Measurements from ENCODE around the gene NCOA7.

The NCOA7 gene

DNA sequence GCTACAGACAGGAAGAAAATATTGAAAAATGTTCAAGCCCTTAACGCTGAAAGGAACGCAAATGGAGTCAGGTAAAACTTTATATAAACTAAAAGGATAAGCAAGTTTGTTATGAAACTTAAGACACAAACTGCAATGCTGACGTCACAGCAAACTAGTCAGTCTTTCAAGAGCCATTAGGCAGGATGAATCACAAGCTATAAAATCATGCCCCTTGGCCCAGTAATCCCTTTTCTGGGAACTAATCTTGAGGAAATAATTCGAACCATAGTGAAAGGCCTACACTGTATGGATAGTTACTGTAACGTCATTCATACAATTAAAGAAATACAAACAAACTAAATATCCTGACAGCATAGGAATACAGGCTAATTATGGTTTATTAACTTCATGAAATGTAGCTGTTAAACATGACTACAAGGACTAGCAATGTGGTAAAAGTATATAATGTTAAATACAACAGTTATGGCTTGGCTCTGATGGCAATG is 123.1 kb downstream of the NCOA7 start:
- TF ChIP-seq, protein P1, sequence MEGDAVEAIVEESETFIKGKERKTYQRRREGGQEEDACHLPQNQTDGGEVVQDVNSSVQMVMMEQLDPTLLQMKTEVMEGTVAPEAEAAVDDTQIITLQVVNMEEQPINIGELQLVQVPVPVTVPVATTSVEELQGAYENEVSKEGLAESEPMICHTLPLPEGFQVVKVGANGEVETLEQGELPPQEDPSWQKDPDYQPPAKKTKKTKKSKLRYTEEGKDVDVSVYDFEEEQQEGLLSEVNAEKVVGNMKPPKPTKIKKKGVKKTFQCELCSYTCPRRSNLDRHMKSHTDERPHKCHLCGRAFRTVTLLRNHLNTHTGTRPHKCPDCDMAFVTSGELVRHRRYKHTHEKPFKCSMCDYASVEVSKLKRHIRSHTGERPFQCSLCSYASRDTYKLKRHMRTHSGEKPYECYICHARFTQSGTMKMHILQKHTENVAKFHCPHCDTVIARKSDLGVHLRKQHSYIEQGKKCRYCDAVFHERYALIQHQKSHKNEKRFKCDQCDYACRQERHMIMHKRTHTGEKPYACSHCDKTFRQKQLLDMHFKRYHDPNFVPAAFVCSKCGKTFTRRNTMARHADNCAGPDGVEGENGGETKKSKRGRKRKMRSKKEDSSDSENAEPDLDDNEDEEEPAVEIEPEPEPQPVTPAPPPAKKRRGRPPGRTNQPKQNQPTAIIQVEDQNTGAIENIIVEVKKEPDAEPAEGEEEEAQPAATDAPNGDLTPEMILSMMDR (IDR thresholded peaks at IDR 0.05): no peak
- TF ChIP-seq ZFX (IDR thresholded peaks at IDR 0.05; ENCODE audit: borderline replicate concordance): no peak
- no peak overlapping the region for H3K27ac ChIP-seq

DNA sequence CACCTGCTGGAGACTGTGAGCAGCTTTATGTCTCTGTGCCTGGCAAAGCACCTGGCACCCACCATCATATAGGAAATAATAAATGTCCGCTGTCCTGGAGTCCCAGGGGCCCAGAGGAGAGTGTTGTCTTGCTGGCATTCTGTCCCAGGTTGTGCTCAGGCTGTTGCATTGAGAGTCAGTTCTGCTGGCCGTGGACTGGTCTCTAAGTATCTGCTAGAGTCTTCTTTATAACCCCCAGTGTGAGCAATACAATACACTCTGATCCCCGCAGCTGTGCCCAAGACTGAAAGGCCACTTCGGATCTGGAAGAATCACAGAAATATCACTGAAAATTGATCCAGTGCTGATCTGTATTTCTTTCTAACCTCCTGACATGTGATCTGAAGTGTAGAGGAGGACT is 127.5 kb downstream of the NCOA7 start:
- H3K27ac ChIP-seq: no peak overlapping the region
- no peak for TF ChIP-seq ZFX (IDR thresholded peaks at IDR 0.05; ENCODE audit: borderline replicate concordance)
- TF ChIP-seq, protein P1 (IDR thresholded peaks at IDR 0.05): no peak

DNA sequence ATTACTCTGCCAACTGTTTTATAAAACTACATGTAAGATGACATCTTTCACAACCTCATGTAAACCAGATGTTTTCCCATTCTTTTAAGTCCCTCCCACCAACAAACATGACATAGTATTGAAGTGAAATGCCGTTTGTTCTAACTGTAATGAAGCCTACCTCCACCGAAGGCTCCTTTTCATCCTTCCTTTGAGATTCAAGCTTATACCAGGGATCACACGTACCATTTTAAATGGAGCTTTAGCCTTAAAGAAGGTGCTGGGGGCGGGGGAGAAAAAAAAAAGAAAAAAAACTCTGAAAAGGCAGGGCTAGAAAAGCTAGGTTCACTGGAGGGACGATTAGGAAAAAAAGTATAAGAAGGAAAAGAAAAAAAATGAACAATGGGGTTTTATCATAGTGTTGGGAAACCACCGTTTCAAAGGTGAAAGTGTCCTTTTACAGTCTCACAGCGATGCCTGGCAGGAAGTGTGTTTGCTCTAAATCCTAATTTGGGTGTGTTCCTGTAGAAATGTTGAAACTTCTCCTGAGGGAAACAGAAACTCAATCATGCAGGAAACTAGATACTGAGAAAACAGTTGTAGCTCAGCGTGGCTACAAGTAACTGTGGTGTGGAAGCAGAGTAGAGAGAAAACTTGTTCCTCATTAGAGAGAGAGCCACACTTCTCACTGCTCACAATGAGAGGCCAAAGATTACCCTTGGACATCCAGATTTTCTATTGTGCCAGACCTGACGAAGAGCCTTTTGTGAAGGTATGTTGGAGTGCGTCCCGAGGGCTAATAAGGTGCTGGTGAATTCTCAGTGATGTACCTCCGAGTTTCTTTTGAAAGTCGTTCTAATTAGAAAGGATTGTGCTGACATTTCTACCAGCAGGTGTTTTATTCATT is 128.2 kb downstream of the NCOA7 start:
- no peak overlapping the region; the same call in 1 of the 2 replicates for H3K27ac ChIP-seq

DNA sequence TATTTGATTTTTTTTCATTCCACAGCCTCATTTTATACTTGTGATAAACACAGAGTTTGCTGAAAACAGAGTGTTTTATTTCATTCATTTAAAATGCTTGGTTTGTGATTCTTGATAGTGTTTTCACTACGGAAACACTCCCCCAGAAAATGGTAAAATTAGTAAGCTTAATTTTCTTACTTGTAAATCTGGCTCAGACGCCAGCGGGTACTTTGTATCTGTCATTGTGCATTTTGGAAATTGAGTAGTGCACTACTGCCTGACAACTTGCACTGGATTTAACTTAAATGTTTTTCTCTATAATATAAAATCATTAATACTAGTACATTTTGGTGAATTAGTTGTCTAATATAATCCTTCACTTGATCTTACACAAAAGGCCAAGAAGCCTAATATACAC is 128.9 kb downstream of the NCOA7 start:
- no peak overlapping the region for H3K27ac ChIP-seq
- TF ChIP-seq ZFX (IDR thresholded peaks at IDR 0.05; ENCODE audit: borderline replicate concordance): no peak
- TF ChIP-seq, protein P1 (IDR thresholded peaks at IDR 0.05): no peak

More for the DNA sequence above, 128.2 kb downstream of the NCOA7 start:
- no peak for TF ChIP-seq ZFX (IDR thresholded peaks at IDR 0.05; ENCODE audit: borderline replicate concordance)
- TF ChIP-seq, protein P1 (IDR thresholded peaks at IDR 0.05): no peak

DNA sequence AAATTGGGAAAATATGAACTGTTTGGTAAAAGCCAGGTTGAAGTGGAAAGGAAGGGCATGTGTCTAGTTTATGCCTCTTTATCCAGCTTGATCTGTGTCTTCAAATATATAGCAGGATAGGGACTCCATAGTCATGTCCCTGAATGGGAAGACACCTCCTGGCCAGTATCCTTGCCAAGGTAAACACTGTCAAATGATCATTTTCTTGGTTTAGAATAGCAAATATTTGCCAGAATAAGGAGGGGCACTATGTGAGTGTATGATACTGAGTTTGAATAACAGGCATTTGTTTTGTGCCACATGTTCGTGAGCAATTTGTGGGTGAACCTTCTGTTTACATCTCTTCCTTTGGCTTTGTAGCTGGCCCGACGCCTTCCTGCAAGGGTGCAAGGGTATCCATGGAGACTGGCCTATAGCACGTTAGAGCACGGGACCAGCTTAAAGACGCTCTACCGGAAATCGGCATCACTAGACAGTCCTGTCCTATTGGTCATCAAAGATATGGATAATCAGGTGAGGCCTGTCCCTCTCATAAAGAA is 131.6 kb downstream of the NCOA7 start:
- H3K27ac ChIP-seq: no peak overlapping the region
- no peak for TF ChIP-seq ZFX (IDR thresholded peaks at IDR 0.05; ENCODE audit: borderline replicate concordance)
- TF ChIP-seq, protein P1 (IDR thresholded peaks at IDR 0.05): no peak

DNA sequence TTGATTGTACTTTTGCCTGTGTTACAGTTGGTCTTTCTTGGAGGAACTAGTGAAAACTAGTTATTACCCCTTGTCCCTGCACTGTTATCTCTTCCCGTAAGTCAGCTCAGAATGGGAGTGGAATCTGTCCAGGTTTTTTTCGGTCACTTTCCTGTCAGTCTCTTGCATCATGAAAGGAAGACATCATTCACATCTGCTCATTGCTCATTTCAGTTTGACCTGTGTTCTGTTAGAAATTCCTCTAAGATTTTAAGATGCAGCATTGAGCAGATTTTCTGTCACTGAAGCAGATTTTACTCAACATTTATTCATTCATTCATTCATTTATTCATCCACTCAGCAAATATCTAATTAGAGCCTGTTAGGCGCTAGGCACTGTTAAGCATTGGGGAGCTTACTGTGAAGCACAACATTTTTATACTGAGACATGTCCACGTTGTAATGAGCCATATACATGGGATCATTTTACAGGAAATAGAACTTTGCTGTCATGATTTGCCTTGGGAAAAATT is 132.7 kb downstream of the NCOA7 start:
- H3K27ac ChIP-seq: no peak overlapping the region
- no peak for TF ChIP-seq ZFX (IDR thresholded peaks at IDR 0.05; ENCODE audit: borderline replicate concordance)
- TF ChIP-seq, protein P1 (IDR thresholded peaks at IDR 0.05): no peak

DNA sequence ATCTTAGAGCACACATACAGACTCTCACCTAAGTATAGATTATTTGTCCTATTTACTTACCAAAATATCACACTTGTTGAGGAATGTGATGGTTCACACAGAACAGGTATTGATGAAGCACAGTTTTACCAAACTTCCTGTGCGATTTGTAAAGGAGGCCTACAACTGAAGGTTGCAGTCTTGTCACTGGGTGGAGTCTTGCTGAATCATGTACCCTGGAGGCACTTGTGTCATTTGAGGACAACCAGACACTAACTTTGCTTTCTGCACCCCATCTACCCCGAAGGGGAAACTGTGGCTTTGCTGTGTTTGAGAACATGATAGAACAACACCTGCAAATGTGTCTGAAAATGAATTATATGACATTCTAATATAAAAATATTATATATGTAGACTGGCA is 133.4 kb downstream of the NCOA7 start:
- TF ChIP-seq ZFX (IDR thresholded peaks at IDR 0.05; ENCODE audit: borderline replicate concordance): no peak
- TF ChIP-seq, protein P1 (IDR thresholded peaks at IDR 0.05): no peak
- H3K27ac ChIP-seq: no peak overlapping the region

All from 22Rv1 (cell line).